Osteoblast (primary cell): ENCODE data around the gene ELP4. TPM values are rescaled to one million over a fixed set of nuclear protein-coding genes. Genes with fewer than 3 reads are reported as not detected.
"Not testable (repeated sequence)": the region's sequence is repeated elsewhere in the genome, so short reads cannot be mapped to it uniquely, and the experiment has no call there.

Experiments
- DNase-seq: peaks from one replicate; pipeline ENCODE4 v3.0.0; 2011; ENCODE audit warnings: low spot score, mixed read lengths; ENCODE audit not compliant: insufficient read length; ENCODE audit errors: missing footprints
- H2AFZ ChIP-seq: 2 replicates; pipeline ENCODE4 v1.6.0; 2011; ENCODE audit warnings: mild to moderate bottlenecking, low read length
- H3K27ac ChIP-seq: 2 replicates; pipeline ENCODE4 v1.5.1; 2011; ENCODE audit warnings: mild to moderate bottlenecking, low read depth, low read length, moderate library complexity
- H3K27me3 ChIP-seq: 2 replicates; pipeline ENCODE4 v1.6.0; 2012; ENCODE audit warnings: mild to moderate bottlenecking, control low read depth, inconsistent platforms, low read length, moderate library complexity; ENCODE audit not compliant: insufficient read depth
- H3K36me3 ChIP-seq: 2 replicates; pipeline ENCODE4 v1.5.1; 2011; ENCODE audit warnings: mild to moderate bottlenecking, low read length, control low read depth, moderate library complexity; ENCODE audit not compliant: insufficient read depth
- H3K4me1 ChIP-seq: 2 replicates; pipeline ENCODE4 v1.5.1; 2011; ENCODE audit warnings: mild to moderate bottlenecking, low read length, control low read depth, moderate library complexity; ENCODE audit not compliant: insufficient read depth
- H3K4me2 ChIP-seq: 2 replicates; pipeline ENCODE4 v1.6.0; 2011; ENCODE audit warnings: mild to moderate bottlenecking, low read length; ENCODE audit not compliant: insufficient read depth
- H3K4me3 ChIP-seq: fragments of 200-600 bp; sonication (generic); 3 replicates; pipeline ENCODE4 v1.5.1; 2012; ENCODE audit warnings: mild to moderate bottlenecking, low read length, inconsistent platforms; ENCODE audit not compliant: insufficient read depth
- H3K79me2 ChIP-seq: 2 replicates; pipeline ENCODE4 v1.6.0; 2012; ENCODE audit warnings: mild to moderate bottlenecking, low read length, control low read depth, inconsistent platforms; ENCODE audit not compliant: insufficient read depth
- H3K9me3 ChIP-seq: 2 replicates; pipeline ENCODE4 v1.5.1; 2011; ENCODE audit warnings: low read depth, low read length, control low read depth
- H4K20me1 ChIP-seq: 2 replicates; pipeline ENCODE4 v1.6.0; 2012; ENCODE audit warnings: mild to moderate bottlenecking, low read length, control low read depth; ENCODE audit not compliant: insufficient read depth
- total RNA-seq: library from RNA; depleted of rRNA; stranded (reverse); fragments of >200 nt; gene quantifications from 2 replicates; pipeline ENCODE4 v1.2.3, GENCODE V29; 2012
- TF ChIP-seq, protein P1 (sequence below): IDR thresholded peaks from 2 replicates; pipeline ENCODE4 v1.5.1; 2011; ENCODE audit warnings: mild to moderate bottlenecking, low read depth, low read length, moderate library complexity; ENCODE audit errors: extremely low read depth

ELP4 gene
- total RNA-seq, 1 donor, result 16.3 TPM

DNA sequence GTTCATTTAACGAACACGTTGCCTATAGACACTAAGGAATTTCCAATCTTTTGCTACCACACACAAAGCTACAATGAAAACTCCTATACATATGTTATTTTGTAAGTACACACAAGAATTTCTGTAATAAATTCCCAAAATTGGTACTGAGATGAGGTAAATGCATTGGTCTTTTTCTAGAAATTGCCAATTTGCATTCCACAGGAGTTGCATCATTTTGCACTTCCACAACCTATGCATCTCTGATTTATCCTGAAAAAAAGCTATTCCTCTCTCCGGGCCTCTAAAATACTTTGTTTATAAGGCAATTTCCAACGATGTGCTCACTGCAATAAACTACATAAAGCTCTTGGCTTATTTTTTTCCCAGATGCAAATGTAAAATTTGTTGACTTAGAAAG lies 25.1 kb upstream of the ELP4 start:
- TF ChIP-seq, protein P1, sequence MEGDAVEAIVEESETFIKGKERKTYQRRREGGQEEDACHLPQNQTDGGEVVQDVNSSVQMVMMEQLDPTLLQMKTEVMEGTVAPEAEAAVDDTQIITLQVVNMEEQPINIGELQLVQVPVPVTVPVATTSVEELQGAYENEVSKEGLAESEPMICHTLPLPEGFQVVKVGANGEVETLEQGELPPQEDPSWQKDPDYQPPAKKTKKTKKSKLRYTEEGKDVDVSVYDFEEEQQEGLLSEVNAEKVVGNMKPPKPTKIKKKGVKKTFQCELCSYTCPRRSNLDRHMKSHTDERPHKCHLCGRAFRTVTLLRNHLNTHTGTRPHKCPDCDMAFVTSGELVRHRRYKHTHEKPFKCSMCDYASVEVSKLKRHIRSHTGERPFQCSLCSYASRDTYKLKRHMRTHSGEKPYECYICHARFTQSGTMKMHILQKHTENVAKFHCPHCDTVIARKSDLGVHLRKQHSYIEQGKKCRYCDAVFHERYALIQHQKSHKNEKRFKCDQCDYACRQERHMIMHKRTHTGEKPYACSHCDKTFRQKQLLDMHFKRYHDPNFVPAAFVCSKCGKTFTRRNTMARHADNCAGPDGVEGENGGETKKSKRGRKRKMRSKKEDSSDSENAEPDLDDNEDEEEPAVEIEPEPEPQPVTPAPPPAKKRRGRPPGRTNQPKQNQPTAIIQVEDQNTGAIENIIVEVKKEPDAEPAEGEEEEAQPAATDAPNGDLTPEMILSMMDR, result no peak

DNA sequence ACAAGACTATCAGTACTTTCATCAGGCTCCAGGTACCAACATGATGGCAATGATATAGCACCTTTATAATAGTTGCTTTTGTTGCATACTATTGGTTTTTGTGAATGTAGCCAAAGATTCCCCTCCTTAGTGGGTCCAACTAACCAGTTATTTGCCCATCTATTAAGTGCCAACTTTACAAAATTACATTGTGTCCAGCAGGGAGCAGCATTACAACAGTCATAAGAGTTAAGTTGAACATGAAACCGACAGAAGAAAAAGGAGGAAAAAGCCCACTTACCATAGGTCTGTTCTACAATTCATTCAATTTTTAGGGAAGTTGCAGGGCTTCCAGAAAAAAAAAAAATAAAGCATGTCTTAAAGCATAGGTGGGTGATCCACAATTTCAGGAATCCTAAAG lies 21.7 kb upstream of the ELP4 start:
- Histone ChIP-seq H3K27ac (no peak overlapping the region), H3K4me3 (no peak overlapping the region), H3K79me2 (no peaks in the 10 kb centered on the region), H4K20me1 (peaks cover 9% of the 10 kb centered on the region), H3K9me3 (no peaks in the 10 kb centered on the region), H3K36me3 (no peaks in the 10 kb centered on the region), H3K4me1 (peaks cover 9% of the 10 kb centered on the region), H3K27me3 (no peaks in the 10 kb centered on the region), H3K4me2 (no peak overlapping the region), H2AFZ (no peak overlapping the region)
- TF ChIP-seq, protein P1, result peak; percentile 59
- peak; percentile 10 for DNase-seq

More for the DNA sequence above, 25.1 kb upstream of the ELP4 start:
- Histone ChIP-seq H4K20me1 (peaks cover 4% of the 10 kb centered on the region), H3K36me3 (no peaks in the 10 kb centered on the region), H3K4me1 (no peaks in the 10 kb centered on the region), H3K4me2 (no peak overlapping the region), H2AFZ (no peak overlapping the region), H3K9me3 (no peaks in the 10 kb centered on the region), H3K79me2 (peaks cover 2% of the 10 kb centered on the region), H3K27ac (no peak overlapping the region), H3K4me3 (no peak overlapping the region), H3K27me3 (no peaks in the 10 kb centered on the region)
- no peak for DNase-seq

DNA sequence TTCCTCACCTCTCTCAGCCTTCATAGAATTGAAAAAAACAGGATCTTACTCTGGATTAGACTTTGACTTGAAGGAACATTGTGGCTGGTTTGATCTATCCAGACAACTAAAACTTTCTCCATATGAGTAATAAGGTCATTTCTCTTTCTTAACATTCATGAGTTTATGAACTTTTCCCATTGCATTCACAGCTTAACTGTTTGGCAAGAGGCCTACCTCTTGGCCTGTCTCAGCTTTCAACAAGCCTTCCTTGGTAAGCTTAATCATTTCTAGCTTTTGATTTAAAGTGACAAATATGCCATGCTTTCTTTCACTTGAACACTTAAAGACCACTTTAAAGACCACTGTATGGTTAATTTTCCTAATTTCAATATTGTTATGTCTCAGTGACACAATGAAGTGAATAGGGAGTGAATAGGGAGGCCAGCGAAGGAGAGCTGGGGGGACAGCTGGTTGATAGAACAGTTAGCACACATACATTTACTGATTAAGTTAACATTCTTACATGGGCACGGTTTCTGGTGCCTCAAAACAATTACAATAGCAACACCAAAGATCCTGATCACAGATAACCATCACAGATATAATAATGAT lies 17.1 kb upstream of the ELP4 start:
- Histone ChIP-seq H3K4me1 (peaks cover 9% of the 10 kb centered on the region), H3K4me2 (no peak overlapping the region), H3K9me3 (no peaks in the 10 kb centered on the region), H3K79me2 (peaks cover 11% of the 10 kb centered on the region), H3K4me3 (no peak overlapping the region), H2AFZ (no peak overlapping the region), H3K27me3 (no peaks in the 10 kb centered on the region), H3K36me3 (no peaks in the 10 kb centered on the region), H4K20me1 (peaks cover 5% of the 10 kb centered on the region), H3K27ac (no peak overlapping the region)
- peak; percentile 38 for DNase-seq
- TF ChIP-seq, protein P1, result no peak

DNA sequence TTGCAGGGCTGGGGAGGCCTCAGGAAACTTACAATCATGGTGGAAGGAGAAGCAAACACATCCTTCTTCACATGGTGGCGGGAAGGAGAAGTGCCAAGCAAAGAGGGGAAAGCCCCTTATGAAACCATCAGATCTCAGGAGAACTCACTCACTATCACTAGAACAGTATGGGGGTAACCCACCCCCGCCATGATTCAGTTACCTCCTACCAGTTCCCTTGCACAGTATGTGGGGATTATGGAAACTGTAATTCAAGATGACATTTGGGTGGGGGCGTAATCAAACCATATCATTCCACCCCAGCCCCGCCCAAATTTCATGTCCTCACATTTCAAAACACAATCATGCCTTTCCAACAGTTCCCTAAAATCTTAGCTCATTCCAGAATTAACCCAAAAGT lies 16.3 kb upstream of the ELP4 start:
- Histone ChIP-seq H3K36me3 (no peaks in the 10 kb centered on the region), H3K27me3 (no peaks in the 10 kb centered on the region), H3K4me2 (no peak overlapping the region), H4K20me1 (peaks cover 5% of the 10 kb centered on the region), H3K79me2 (peaks cover 11% of the 10 kb centered on the region), H3K9me3 (no peaks in the 10 kb centered on the region), H3K4me1 (peaks cover 9% of the 10 kb centered on the region), H3K4me3 (no peak overlapping the region), H2AFZ (no peak overlapping the region), H3K27ac (no peak overlapping the region)
- no peak for DNase-seq
- TF ChIP-seq, protein P1, result no peak

DNA sequence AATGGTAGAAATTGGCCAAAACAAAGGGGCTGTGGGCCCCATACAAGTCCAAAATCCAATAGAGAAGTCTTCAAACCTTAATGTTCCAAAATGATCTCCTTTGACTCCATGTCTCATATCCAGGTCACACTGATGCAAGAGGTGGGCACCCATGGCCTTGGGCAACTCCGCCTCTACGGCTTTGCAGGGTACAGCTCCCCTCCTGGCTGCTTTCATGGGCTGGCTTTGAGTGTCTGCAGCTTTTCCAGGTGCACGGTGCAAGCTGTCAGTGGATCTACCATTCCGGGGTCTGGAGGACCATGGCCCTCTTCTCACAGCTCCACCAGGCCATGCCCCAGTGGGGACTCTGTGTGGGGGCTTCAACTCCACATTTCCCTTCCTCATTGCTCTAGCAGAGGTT lies 15.8 kb upstream of the ELP4 start:
- not testable (repeated sequence) for DNase-seq, H3K4me3 ChIP-seq, H2AFZ ChIP-seq, H3K4me2 ChIP-seq, H4K20me1 ChIP-seq, H3K4me1 ChIP-seq, H3K9me3 ChIP-seq, H3K27me3 ChIP-seq, H3K27ac ChIP-seq, H3K36me3 ChIP-seq
- H3K79me2 ChIP-seq, result peaks cover 11% of the 10 kb centered on the region
